ELF-1 (cell line): ENCODE data around the gene CNTN5.

Source experiments
- DNase-seq: peaks from one replicate; pipeline ENCODE4 v3.0.0-alpha.2; 2016; ENCODE audit warnings: low read depth, low spot score

CNTN5 gene

GRCh38 chr11:100080381-100080780, 1059.6 kb downstream of the CNTN5 start:
- no peak for DNase-seq

- DNase-seq = no peak
Observed at GRCh38 chr11:100080821-100081220, 1060.1 kb downstream of the CNTN5 start.

- no peak for DNase-seq
Observed at GRCh38 chr11:100093698-100094097, 1072.9 kb downstream of the CNTN5 start.

- no peak for DNase-seq
Observed at GRCh38 chr11:100094121-100094865, 1073.5 kb downstream of the CNTN5 start.

GRCh38 chr11:100095809-100096208, 1075.1 kb downstream of the CNTN5 start:
- no peak for DNase-seq

- no peak for DNase-seq
Observed at GRCh38 chr11:100098560-100098959, 1077.8 kb downstream of the CNTN5 start.

GRCh38 chr11:100105255-100105981, 1084.7 kb downstream of the CNTN5 start:
- DNase-seq = peak; percentile 75

- peak; percentile 60 for DNase-seq
Observed at GRCh38 chr11:100105982-100106358, 1085.2 kb downstream of the CNTN5 start.

- no peak for DNase-seq
Observed at GRCh38 chr11:100119176-100119575, 1098.4 kb downstream of the CNTN5 start.

- DNase-seq = no peak
Observed at GRCh38 chr11:100133114-100133513, 1112.4 kb downstream of the CNTN5 start.

- no peak for DNase-seq
Observed at GRCh38 chr11:100141201-100141600, 1120.5 kb downstream of the CNTN5 start.

- DNase-seq = no peak
Observed at GRCh38 chr11:100151944-100152343, 1131.2 kb downstream of the CNTN5 start.

GRCh38 chr11:100152766-100153165, 1132.0 kb downstream of the CNTN5 start:
- DNase-seq = no peak

GRCh38 chr11:100163471-100163870, 1142.7 kb downstream of the CNTN5 start:
- DNase-seq = no peak

GRCh38 chr11:100174881-100175280, 1154.1 kb downstream of the CNTN5 start:
- DNase-seq = no peak

- no peak for DNase-seq
Observed at GRCh38 chr11:100176456-100176855, 1155.7 kb downstream of the CNTN5 start.

GRCh38 chr11:100177651-100178050, 1156.9 kb downstream of the CNTN5 start:
- DNase-seq = no peak

GRCh38 chr11:100182350-100182749, 1161.6 kb downstream of the CNTN5 start:
- no peak for DNase-seq

GRCh38 chr11:100182927-100183326, 1162.2 kb downstream of the CNTN5 start:
- DNase-seq = no peak

- no peak for DNase-seq
Observed at GRCh38 chr11:100185588-100185987, 1164.8 kb downstream of the CNTN5 start.

GRCh38 chr11:100188137-100188783, 1167.5 kb downstream of the CNTN5 start:
- DNase-seq = peak; percentile 3

GRCh38 chr11:100190395-100190794, 1169.6 kb downstream of the CNTN5 start:
- DNase-seq = no peak

GRCh38 chr11:100192181-100192580, 1171.4 kb downstream of the CNTN5 start:
- no peak for DNase-seq
